HTERT RPE-1 (cell line): ENCODE measurements around the gene FBXO17.
"Not testable (repeated sequence)": the region's sequence is repeated elsewhere in the genome, so short reads cannot be mapped to it uniquely, and the experiment has no call there.

Experiments
- in situ Hi-C: fragments of 300-500 bp; cut with MboI; formaldehyde crosslinking; loops from 4 replicates; pipeline ENCODE4 v1.14.3; 2020; ENCODE audit warnings: low sequenced_read_pairs

The FBXO17 gene

DNA sequence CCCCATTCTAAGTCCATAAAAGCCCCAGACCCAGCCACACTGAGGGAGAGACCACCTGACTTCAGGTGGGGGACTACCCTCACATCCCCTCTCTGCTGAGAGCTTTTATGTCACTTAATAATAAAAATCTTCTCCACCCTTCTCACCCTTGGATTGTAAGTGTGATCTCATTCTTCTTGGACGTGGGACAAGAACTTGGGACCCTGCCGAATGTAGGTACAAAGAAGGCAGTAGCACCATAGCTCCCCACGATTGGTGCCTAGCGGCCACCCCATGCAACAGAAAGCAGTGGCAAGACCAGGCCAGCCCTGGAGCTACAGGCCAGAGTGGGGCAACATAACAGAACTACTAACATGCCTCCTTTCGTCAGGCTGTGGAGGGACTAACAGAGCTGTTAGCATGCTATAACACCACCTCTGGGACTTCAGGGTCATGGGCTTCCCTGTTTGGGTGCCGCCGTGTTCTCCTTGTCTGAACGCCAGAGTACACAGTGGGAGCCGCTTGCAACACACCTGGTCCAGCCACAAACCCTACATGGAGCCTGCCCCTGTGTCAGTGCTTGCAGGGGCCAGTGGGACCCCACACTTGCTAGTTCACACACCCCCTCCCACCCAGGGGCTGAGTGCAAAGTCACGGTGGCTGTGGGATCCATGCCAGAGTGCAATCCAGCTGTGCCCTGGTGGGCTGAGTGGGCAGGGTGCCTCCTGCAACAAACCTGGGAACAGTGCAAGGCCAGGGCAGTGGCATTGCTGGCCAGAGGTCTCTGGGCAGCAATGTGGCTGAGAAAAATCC, 5.2 kb upstream of the FBXO17 start:
- in situ Hi-C loops = no loop called here

DNA sequence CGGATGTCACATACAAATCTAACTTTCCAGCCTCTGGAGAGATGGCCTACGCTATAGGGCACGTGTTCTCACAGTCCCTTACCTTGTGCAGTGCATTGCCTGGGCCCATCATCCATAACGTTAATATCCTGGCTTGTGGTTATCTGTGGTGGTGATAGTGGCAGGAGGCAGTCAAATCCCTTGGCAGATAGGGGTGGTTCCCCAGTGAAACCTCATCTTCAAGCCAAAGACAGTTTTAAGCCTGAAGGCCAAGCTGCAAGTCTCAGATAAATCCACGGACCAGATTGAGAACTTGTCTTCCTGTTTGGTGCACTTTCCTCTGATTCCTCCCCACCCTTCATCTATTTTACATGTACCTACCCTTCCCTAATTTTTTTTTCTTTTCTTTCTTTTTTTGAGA, 4.3 kb upstream of the FBXO17 start:
- in situ Hi-C loops = no loop called here

DNA sequence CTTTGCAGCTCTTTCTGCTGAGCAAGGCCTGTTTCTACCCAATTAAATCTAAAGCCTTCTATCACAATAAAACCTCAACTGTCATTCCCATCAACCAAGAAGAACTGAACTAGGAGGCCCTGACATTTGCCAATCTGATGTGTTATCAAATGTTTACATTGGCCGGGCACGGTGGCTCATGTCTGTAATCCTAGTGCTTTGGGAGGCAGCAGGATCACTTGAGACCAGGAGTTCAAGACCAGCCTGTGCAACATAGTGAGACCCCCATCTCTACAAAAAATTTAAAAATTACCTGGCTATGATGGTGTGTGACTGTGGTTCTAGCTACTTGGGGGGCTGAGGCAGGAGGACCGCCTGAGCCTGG, 2.8 kb upstream of the FBXO17 start:
- in situ Hi-C loops = no loop called here

DNA sequence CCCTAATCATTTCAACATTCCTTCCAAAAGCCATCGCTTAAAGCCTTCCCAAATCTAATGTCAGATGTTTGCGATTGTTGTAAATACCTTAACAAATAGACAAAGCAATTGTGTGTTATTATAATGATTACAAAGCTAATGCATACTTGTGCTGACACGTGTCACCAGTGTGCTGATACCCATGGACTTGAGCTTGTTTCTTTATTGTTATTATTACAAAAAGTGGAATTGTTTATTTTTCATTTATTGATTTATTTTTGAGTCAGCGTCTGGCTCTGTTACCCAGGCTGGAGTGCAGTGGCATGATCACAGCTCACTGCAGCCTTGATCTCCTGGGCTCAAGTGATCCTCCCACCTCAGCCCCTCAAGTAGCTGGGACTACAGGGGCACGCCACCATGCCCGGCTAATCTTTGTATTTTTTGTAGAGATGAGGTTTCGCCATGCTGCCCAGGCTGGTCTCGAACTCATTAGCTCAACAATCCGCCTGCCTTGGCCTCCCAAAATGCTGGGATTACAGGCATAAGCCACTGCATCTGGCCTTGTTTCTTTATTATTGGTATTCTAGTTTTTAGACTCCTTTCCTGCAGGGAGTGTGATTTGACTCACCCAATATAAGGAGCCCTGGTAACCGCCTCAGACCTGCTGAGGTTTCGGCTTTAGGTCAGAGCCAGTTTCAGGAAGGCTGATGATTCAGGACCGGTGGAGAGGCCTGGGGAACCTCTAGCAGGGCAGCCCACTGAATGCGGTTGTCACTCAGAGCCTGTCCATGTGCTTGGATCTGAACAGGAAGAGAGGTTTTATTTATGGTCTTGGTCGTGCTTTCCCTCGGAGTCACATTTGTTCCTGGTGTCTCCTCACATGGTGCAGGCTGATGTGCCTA, 2.1 kb upstream of the FBXO17 start:
- in situ Hi-C loops = no loop called here

DNA sequence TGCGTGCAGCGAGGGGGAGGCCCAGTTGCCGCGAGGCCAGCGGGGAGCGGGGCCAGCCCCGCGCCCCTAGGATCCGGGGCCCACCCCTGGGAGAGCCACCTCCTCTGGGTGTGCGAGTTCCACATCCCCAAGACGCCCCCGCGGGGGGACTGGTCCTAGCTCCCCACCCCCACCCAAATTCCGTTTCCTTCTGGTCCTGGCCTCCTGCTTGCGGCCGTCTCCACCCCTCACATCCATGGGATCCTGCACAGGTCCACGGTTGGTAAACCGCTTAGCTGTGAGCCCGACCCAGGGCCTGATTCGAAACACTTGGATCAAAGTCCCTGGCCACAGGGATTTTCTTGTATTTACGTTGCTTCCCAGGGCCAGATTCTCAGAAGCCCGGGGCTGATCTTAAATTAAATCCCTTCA, 324 bp upstream of the FBXO17 start:
- in situ Hi-C loops = no loop called here

DNA sequence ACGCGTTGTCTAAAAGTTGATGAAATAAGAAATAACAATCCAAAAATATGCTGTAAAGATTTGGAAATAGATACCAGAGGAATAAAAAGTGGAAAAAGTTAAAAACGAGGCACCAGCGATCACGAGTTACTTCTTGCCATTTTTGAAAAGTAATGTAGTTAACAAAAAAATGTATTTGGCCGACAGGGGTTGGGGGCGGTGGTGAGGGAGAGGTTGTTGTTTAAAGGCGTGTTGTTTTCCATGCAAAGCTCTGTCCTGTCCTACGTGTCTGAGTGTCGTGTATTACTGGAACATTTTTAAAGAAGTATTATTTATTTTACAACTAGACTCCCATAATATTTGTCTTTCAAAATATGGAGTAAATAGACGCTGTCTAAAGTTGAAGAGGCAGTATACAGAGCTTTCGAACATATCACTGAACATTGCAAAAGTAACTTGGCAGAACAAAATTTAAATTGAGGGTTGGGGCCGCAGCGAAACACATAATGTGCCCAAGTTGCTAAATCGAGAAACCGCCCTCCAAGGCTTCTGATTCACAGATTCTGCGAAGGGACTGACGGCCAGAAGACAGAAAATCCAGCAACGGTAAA, 823 bp downstream of the FBXO17 start:
- in situ Hi-C loops = no loop called here

DNA sequence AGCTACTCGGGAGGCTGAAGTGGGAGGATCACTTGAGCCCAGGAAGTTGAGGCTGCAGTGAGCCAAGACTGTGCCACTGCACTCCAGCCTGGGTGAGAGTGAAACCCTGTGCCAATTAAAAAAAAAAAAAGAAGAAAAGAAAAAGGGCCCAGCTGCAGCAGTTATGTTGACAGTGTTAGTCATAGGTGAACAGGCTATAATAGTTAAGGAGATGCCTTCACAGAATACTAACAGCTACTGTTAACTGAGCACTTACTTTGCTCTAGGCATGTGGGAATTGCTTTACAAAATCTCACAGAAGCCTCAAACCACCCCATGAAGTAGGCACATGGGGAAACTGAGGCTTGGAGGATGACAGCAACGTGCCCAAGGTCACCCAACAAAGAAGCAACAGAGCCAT, 3.9 kb downstream of the FBXO17 start:
- in situ Hi-C loops = no loop called here

DNA sequence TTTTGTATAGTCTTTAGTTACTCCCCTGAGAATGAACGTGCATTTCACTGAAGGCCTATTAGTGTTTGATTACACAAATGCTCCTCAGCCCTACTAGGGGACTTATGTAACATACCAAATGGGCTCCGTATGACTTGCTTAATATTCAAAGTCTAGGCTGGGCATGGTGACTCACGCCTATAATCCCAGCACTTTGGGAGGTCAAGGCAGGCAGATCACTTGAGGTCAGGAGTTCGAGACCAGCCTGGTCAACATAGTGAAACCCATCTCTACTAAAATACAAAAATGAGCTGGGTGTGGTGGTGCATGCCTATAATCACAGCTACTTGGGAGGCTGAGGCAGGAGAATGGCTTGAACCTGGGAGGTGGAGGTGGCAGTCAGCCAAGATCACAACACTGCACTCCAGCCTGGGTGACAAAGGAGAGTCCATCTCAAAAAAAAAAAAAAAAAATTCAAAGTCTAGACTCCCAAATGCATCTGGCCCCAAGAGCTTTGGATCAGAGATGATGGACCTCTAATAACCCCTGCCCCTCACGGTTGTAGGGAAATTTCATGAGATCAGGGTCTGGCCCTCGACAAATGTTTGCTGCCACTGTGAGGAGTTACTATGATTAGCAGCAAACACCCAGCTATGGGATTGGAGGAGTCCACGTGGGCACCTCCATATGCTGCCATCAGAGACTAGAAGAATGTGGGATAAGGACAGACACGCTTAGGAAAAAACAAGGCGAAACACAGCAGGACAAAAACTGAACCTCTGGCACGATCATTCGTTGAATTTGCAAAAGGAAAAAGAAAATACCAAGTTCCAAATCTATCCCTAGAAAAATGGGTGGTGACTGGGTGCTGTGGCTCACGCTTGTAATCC, 4.6 kb downstream of the FBXO17 start:
- in situ Hi-C loops = no loop called here

DNA sequence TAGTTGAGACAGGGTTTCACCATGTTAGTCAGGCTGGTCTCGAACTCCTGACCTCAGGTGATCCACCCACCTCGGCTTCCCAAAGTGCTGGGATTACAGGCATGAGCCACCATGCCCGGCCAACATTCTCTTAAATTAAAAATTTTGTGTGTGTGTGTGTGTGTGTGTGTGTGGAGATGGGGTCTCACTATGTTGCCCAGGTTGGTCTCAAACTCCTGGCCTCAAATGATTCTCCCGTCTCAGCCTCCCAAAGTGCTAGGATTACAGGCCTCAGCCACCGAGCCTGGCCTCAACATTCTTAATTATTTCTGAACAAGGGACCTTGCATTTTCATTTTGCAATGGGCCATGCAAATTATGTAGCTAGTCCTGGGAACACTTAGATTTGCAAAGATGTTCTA, 9.4 kb downstream of the FBXO17 start:
- in situ Hi-C loops = not testable (repeated sequence)

DNA sequence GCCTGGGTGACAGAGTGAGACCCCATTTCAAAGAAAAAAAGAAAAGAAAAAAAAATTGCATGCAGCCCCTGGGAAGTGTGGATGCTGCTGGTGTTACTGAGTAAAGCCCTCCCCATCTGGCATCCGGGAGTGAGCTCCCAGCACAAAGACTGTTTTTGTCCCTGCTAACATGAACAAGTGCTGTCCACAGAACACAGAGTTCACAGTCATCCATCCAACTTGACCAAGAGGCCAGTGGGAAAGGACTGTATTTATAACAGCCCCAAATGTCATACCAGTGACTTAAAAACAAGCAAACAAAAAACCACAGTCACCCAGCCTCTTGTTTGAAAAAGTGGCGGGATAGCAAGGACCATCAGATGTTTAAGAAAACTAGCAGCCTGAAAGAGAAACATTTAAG, 10.8 kb downstream of the FBXO17 start:
- in situ Hi-C loops = no loop called here

DNA sequence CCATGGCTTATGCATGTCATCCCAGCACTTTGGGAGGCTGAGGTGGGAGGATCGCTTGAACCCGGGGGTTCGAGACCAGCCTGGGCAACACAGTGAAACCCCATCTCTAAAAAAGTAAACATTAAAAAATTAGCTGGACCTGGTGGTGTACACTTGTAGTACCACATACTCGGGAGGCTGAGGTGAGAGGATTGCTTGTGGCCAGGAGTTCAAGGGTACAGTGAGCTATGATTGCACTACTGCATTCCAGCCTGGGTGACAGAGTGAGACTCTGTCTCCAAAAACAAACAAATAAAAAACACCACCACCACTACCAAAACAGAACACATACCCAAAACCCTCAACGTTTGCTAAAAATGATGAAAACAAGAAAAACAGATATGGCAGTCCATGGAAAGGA, 15.9 kb downstream of the FBXO17 start:
- in situ Hi-C loops = no loop called here

DNA sequence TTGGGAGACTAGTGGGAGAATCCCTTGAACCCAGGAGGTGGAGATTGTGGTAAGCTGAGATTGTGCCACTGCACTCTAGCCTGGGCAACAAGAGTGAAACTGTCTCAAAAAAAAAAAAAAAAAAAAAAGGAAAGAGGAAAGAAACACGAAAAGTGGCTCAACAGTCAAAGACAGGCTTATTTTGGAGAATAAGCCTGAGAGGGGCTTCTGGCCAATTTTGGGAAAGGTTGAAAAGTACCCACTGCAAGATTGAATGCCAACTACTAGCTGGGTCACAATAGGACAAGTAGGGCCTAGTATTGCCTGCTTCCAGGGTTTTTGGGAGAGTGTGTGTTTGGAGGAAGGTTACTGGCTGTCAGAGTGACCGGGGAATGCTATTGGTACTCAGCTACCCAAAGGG, 17.2 kb downstream of the FBXO17 start:
- in situ Hi-C loops = no loop called here

DNA sequence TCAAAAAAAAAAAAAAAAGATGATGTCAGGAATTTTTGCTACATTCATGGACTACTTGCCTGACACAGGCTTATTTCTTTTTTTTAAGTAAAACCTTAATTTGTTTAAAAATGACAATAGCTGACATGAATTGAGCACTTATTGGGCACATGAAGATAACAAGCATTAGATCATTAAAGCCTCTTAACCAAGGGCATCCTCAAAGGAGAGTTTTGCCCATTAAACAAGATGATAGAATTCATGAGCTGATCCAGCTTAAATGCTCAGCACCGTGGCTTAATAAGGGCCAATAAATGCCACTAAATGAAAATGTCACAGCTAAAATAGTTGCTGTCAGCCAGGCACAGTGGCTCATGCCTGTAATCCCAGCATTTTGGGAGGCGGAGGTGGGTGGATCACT, 19.3 kb downstream of the FBXO17 start:
- in situ Hi-C loops = no loop called here

DNA sequence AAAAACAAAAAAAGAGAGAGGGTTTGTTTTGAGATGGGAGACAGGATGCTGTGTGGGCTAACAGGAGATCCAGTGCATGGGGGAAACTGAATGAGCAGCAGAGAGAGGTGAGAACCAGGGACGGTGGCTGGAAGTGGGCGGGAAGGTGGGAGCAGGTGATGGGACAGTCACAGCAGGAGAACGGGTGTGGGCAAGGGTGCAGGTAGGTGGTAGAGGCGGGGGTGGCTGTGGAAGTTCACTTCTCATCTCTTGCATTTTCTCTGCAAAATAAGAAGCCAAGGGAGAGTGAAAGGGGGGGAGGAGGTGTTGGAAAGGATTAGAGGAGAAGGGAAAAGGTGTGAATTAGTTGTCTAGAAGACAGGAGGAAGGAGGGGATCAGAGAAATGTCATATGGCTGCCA, 21.9 kb downstream of the FBXO17 start:
- in situ Hi-C loops = no loop called here

DNA sequence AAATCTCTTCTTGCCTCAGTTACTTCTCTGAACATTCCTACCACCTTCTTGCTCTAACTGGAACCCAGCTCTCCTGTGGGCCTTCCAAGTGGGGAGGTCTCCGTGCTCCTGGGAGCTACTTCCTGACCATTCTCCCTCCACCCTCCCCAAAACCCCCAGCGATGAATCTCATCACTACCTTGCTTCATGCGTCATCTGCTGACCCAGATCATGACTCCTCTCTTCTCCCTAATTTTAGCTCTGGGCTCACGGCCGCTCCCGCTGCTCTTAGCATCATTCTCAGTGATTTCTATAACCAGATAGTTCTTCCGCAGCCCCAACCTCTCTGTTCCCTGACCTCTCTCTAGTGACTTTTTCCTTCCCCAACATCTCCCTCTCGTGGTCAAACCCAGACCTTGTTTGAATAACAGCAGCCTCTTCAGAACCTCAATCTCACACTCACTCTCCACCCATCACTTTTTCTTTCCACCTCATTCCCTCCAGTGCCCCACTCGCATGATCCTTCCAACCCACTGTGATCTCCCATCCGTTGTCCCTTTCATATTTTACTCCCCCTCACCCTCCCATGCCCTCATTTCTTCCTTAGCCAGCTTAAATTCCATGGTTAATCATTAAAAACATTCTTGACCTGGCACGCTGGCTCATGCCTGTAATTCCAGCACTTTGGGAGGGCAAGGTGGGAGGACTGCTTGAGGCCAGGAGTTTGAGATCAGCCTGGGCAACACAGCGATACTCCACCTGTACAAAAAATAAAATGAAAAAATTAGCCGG, 23.0 kb downstream of the FBXO17 start:
- in situ Hi-C loops = no loop called here

DNA sequence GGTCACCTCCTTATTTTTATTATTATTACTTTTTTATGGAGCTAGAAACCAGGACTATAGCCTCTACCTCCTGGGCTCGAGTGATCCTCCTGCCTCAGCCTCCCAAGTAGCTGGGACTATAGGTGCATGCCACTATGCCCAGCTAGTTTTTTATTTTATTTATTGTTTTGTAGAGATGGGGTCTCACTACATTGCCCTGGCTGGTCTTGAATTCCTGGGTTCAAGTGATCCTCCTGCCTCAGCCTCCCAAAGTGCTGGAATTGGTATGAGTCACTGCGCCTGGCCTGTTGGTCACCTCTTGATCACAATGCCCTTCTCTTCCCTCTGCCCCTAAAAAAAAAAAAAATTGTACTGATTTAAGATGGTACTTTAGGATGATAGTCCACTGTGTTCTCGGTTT, 24.4 kb downstream of the FBXO17 start:
- in situ Hi-C loops = no loop called here

DNA sequence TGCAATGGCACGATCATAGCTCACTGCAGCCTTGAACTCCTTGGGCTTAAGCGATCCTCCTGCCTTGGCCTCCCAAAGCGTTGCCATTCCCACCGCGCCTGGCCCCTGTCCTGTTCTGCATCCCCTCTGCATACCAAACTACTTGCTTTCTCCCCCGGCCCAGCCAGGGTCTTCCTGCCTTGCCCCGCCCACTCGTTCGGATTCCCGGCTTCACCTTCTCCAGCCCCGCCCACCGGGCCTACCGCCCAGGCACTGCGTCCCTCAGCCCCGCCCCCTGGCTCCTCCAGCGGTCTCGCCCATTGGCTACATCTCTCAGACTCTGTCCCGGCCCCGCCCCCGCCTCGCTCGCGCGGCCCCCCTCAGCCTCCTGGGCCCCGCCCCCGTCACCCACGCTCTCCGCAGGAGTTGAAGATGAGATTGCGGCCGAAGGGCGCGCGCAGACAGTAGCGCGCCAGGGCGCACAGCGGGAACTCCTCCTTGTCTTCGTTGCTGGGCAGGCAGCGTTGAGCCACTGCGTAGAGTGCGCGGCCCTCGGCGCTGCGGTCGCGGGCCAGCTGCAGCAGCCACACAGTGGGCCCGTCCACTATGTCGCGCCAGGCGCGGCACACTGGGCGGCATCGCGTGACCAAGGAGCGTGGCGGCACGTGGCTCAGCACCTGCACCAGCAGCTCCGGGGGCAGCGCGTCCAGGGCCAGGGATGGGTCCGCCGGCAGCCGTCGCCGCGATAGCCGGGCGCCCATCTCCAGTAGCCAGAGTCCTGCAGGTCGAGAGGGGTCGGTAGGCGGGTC, 25.8 kb downstream of the FBXO17 start:
- in situ Hi-C loops = no loop called here

DNA sequence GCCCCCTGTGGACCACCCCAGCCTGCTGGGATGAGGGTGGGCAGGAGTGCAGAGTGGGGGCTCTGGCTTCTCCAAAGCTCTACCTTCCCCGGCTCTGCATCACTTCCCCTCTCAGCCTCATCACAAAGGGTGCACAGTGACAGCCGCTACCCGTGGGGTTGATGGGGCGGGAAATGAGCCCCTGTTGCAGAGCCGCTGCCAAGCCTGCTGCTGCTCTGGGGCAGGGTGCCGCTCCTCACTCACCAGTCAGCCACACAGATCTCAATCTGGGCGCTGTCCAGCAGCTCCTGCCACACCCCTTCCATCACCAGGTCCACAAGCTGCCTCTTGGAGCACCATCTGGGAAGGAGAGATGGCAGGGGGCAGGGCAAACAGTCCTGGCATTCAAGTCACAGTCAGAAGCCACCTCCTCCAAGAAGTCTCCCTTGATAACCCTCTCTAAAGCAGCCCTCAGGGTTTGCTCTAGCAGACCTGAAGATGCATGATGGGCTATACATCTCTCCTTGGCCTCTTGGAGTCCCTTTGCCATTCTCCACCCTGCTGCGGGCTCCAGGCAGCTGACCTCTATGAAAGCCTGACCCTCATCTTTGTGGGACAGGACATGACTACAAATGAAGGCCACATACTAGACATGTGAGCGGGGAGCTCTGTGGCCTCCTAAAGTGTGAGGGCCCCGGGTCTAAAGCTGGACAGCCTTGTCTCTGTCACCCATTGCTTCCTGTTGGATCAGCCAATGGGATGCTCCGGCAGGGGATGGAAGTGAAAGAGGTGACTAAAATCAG, 29.1 kb downstream of the FBXO17 start:
- in situ Hi-C loops = no loop called here
